ENCODE results near the gene HDAC4. TPM values are rescaled to one million over a fixed set of nuclear protein-coding genes. Genes with fewer than 3 reads are reported as not detected.

HDAC4 gene
- total RNA-seq, 1 experiment from 2014 or later = 47.6 TPM

- H3K9me2 ChIP-seq (ENCODE audit: insufficient read depth) = no peaks in the 10 kb centered on the region
Measured at GRCh38 chr2:239014458-239015217, 386.2 kb downstream of the HDAC4 start.

More at GRCh38 chr2:239014458-239015217, 386.2 kb downstream of the HDAC4 start:
- Histone ChIP-seq H3K4me2 (ENCODE audit: low read length) (no peak overlapping the region), H3K27me3 (ENCODE audit: insufficient read depth, low read length) (peaks cover 7% of the 10 kb centered on the region; the same call in 1 of the 2 replicates), H3K79me2 (ENCODE audit: insufficient read depth, low read length) (no peaks in the 10 kb centered on the region), H3K9ac (ENCODE audit: low read length) (no peak overlapping the region), H3K4me1 (ENCODE audit: control insufficient read depth in 1 of 2, insufficient read depth in 2 of 2, low read length in 2 of 2) (no peaks in the 10 kb centered on the region), H4K20me1 (ENCODE audit: insufficient read depth) (no peaks in the 10 kb centered on the region), H3K4me3 (replicated peaks in 1 of 2; ENCODE audit: low read depth in 1 of 2, low read length in 2 of 2) (no peak overlapping the region), H3K27ac (ENCODE audit: low read depth, low read length) (no peak overlapping the region), H2AFZ (ENCODE audit: low read depth, low read length, poor library complexity, severe bottlenecking) (no peak overlapping the region), H3K9me3 (ENCODE audit: control insufficient read depth in 1 of 2, insufficient read depth in 1 of 2, low read depth in 1 of 2, low read length in 2 of 2) (no peaks in the 10 kb centered on the region), H3K36me3 (ENCODE audit: control insufficient read depth in 1 of 2, insufficient read depth in 2 of 2, low read length in 2 of 2) (no peaks in the 10 kb centered on the region)
- intact Hi-C loops (cut with micrococcal nuclease) = no loop called here
- DNase-seq (ENCODE audit: low read depth, low spot score) = no peak
- RAD21 ChIA-PET (ENCODE audit: low non-redundant PET in 1 of 2, low total read pairs in 2 of 2, uncharacterized antibody in 2 of 2, unreplicated experiment in 2 of 2) = no interaction called here
- CTCF ChIA-PET = no interaction called here
- POLR2A ChIA-PET = no interaction called here
- no TSS peak for BruUV-seq (replicated peaks)
- TF ChIP-seq EZH2 (IDR thresholded peaks at IDR 0.05) = no peak
- TF ChIP-seq SP1 (IDR thresholded peaks at IDR 0.05; ENCODE audit: low read depth) = no peak
- TF ChIP-seq POLR2AphosphoS5 (IDR thresholded peaks at IDR 0.05; ENCODE audit: low read depth, low read length) = no peak
- TF ChIP-seq REST (IDR thresholded peaks at IDR 0.05; ENCODE audit: low read depth) = no peak
- TF ChIP-seq RAD21 (IDR thresholded peaks at IDR 0.05; ENCODE audit: low read depth) = no peak
- no peak for TF ChIP-seq FOSL1 (IDR thresholded peaks at IDR 0.05; ENCODE audit: low read depth)
- no peak for TF ChIP-seq ATF3 (IDR thresholded peaks at IDR 0.05)
- no peak for TF ChIP-seq JUND (IDR thresholded peaks at IDR 0.05)
- no peak for TF ChIP-seq YY1 (IDR thresholded peaks at IDR 0.05; ENCODE audit: extremely low read depth, insufficient replicate concordance, low read depth, low read length)
- TF ChIP-seq ZNF274 (IDR thresholded peaks at IDR 0.05; ENCODE audit: low read depth, low read length) = no peak
- no peak for TF ChIP-seq SRF (IDR thresholded peaks at IDR 0.05; ENCODE audit: low read depth)
- no peak for TF ChIP-seq CEBPB (IDR thresholded peaks at IDR 0.05; ENCODE audit: low read depth)
- ATAC-seq = no peak
